Spleen (tissue), 7 donors: ENCODE results near the gene SHANK1.

Experiments used
- CTCF ChIP-seq, 11 experiments: fragments of 200-600 bp in 7 of 11; fragments of 450-650 bp in 4 of 11; sonication (generic) in 4 of 11; IDR thresholded peaks in 8 of 11; conservative IDR thresholded peaks in 3 of 11; 1 replicate in 7 of 11; 2 replicates in 4 of 11; pipeline versions ENCODE4 v1.4.0 to v1.8.0; 2016 to 2021; ENCODE audit warnings: antibody characterized with exemption in 11 of 11, inconsistent platforms in 4 of 11, mild to moderate bottlenecking in 1 of 11
- POLR2A ChIP-seq, 3 donors: fragments of 450-650 bp; IDR thresholded peaks; one replicate each; pipeline ENCODE4 v1.5.1; 2017; ENCODE audit warnings: antibody characterized with exemption in 3 of 3, mild to moderate bottlenecking in 1 of 3
- donor health status: DM: no; HTN: no; CAD: no; lungs with moderate emphysema.
- donor health status: DM: no; HTN: no; CAD: no.
- donor health status: DM: no; HTN: no; CAD: no.

DNA sequence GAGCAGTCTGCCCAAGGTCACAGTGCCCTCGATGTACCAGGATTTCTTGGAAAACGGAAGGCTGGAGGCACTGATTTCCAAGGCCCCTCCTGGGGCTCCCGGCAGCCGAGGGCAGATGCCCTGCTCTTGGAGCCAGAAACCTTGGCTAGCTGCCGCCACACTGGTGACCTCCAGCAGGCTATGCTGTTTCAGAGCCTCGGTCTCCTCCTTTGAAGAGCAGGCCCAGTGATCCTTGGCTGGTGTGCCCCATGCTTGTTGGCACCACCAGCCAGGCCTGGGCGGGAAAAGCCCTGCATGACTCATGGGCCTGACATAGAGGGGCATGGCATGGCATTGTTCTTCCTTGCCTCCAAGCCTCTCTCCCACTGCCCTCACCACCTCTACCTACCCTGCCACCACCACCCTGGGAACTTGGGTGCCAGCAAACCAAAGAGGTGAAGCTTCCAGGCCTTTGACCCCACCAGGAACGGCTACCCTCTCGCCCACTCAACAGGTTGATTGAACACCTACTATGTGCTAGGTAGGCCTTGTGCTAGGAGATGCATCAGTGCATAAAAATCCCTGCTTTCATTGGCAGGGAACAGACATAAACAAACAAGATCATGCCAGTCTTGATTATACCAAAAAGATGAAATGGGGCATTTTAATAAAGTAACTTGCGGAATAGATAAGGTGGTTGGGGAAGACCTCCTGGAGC lies 2.0 kb upstream of the SHANK1 start:
- TF ChIP-seq CTCF (IDR thresholded peaks at IDR 0.05 in 8 of 11, conservative IDR thresholded peaks at IDR 0.05 in 3 of 11) (no peak), POLR2A (IDR thresholded peaks at IDR 0.05) (no peak)
